ENCODE data around the gene GEMIN7. TPM values are rescaled to one million over a fixed set of nuclear protein-coding genes. Genes with fewer than 3 reads are reported as not detected.

Gene GEMIN7
- total RNA-seq, 6 experiments from 2014 or later = 10.9 to 27.5 (median 14.0) TPM

DNA sequence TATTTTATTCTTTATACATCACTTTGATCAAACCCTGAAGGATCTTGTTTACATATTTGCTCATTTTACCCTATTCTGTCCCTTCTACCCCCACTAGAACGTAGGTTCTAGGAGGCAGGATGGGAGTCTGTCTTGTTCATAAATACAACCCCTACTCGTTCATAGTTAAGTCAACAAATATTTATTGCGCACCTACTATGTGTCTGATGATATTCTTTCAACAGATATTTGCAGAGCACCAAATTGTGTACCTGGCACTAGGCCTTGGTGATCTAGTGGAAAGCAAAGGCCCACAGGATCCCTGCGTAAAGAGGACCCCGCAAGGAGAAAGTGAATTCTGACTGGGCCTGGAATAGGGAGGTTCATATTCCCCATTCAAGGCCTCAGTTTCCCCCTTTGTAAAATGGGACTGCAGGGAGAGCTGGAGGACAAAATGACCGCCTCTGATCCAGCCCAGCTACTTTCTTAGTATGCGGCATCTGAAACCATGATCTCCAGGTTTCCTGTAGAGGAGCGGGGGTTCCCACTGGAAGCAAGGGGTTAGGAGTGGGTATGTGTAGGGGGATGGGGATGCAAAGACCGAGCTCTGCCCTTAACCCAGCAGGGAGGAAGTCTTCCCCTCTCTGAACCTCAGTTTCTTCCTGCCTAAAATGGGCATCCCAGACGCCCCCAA lies 534 bp upstream of the GEMIN7 start:
- H3K4me3 ChIP-seq = peak overlapping the region; percentile 66 to 95 (median 86)
- 56% methylated on average over 8 of the region's 10 CpGs for WGBS (ENCODE audit: insufficient coverage, low coverage, low lambda C conversion rate, missing lambda C conversion rate)
- no peak for DNase-seq
- no peak for TF ChIP-seq POLR2A (IDR thresholded peaks at IDR 0.05)
- TF ChIP-seq, protein P1, sequence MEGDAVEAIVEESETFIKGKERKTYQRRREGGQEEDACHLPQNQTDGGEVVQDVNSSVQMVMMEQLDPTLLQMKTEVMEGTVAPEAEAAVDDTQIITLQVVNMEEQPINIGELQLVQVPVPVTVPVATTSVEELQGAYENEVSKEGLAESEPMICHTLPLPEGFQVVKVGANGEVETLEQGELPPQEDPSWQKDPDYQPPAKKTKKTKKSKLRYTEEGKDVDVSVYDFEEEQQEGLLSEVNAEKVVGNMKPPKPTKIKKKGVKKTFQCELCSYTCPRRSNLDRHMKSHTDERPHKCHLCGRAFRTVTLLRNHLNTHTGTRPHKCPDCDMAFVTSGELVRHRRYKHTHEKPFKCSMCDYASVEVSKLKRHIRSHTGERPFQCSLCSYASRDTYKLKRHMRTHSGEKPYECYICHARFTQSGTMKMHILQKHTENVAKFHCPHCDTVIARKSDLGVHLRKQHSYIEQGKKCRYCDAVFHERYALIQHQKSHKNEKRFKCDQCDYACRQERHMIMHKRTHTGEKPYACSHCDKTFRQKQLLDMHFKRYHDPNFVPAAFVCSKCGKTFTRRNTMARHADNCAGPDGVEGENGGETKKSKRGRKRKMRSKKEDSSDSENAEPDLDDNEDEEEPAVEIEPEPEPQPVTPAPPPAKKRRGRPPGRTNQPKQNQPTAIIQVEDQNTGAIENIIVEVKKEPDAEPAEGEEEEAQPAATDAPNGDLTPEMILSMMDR (IDR thresholded peaks at IDR 0.05) = no peak
- H3K27me3 ChIP-seq = no peaks in the 10 kb centered on the region
- no peaks in the 10 kb centered on the region for H3K9me3 ChIP-seq
- ATAC-seq = no peak
- peak overlapping the region in 1 of 3 donors; percentile 54 for H3K27ac ChIP-seq
- intact Hi-C loops (cut with DNase I) = no loop called here
- no peaks in the 10 kb centered on the region for H3K36me3 ChIP-seq
- peaks cover 0 to 29% (median 5%) of the 10 kb centered on the region in 4 donors for H3K4me1 ChIP-seq

DNA sequence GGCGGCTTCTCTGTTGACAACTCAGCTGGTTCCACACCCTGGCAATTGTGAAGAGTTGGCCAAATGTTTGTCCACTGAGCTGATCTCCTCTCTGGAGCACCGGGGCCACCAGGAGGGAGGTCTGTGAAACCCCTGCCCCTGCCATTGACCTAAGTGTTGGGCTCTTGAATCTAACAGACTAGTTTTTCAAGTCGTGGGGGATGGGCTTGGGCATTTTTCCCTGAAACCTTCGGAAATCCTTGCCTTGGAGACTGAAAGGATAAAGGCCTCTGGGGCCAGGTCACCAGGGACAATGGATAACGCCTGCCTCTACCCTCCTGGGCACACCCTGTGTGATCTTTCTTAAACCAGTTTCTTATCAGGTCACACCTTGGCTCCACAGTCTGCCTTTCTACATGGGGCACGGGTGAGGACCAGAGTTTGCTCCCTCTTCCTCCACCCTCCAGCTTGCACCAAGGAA lies 881 bp downstream of the GEMIN7 start:
- H3K4me3 ChIP-seq = peak overlapping the region; percentile 66 to 95 (median 86)
- no peaks in the 10 kb centered on the region for H3K36me3 ChIP-seq
- no peaks in the 10 kb centered on the region for H3K9me3 ChIP-seq
- no peak for TF ChIP-seq POLR2A (IDR thresholded peaks at IDR 0.05)
- TF ChIP-seq, protein P1 (IDR thresholded peaks at IDR 0.05) = no peak
- peaks cover 0 to 29% (median 5%) of the 10 kb centered on the region in 4 donors for H3K4me1 ChIP-seq
- 5% methylated on average over 5 of the region's 6 CpGs for WGBS (ENCODE audit: insufficient coverage, low coverage, low lambda C conversion rate, missing lambda C conversion rate)
- H3K27ac ChIP-seq = peak overlapping the region in 1 of 3 donors; percentile 54
- ATAC-seq = no peak
- no peaks in the 10 kb centered on the region for H3K27me3 ChIP-seq
- intact Hi-C loops (cut with DNase I) = no loop called here
- no peak for DNase-seq

DNA sequence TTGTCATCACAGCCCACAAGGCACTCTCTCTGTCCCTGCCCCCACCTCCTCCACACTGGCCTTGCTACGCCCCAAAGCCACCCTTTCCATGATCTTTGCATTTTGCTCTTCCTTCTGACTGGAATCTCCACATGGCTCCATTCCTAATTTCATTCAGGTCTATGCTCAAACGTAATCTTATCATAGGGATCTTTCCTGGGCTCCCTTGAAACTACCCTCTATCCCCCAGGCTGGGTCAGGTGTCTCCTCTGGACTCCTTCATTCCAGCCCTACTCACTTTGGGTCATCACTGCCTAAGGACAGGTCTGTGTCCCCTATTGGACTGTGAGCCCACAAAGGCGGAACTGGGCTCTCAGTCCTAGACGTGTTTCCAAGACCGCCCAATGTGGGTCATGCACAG lies 3.1 kb downstream of the GEMIN7 start:
- no peak for ATAC-seq
- intact Hi-C loops (cut with DNase I) = no loop called here
- H3K4me1 ChIP-seq = peaks cover 0 to 17% (median 5%) of the 10 kb centered on the region in 4 donors

DNA sequence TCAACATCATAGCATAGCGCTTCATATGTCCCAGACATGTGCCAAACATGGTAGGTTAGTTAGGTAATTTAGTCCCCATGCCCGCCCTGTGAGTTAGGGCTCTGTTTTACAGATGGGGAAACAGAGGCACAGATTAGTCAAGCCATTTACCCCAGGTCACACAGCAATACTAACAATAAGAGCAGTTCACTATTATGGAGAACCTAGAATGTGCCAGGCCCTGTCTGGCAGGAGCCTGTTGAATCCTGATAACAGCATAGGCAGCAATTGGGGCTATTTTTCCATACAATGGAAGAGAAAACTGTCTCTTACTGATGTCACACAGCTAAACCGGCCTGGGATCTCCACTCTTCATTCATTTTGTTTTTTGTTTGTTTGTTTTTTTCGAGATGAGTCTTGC lies 7.4 kb downstream of the GEMIN7 start:
- H3K4me1 ChIP-seq = peaks cover 0 to 10% (median 0%) of the 10 kb centered on the region in 4 donors
- H3K36me3 ChIP-seq = peaks cover 0 to 4% (median 0%) of the 10 kb centered on the region in 4 donors
- DNase-seq = no peak
- no peaks in the 10 kb centered on the region for H3K27me3 ChIP-seq
- TF ChIP-seq, protein P1 (IDR thresholded peaks at IDR 0.05) = no peak
- TF ChIP-seq POLR2A (IDR thresholded peaks at IDR 0.05) = no peak
- intact Hi-C loops (cut with DNase I) = no loop called here
- H3K9me3 ChIP-seq = no peaks in the 10 kb centered on the region
- H3K27ac ChIP-seq = no peak overlapping the region
- WGBS (ENCODE audit: insufficient coverage, low coverage, low lambda C conversion rate, missing lambda C conversion rate) = 77% methylated on average over 3 of the region's 4 CpGs
- H3K4me3 ChIP-seq = no peak overlapping the region
- no peak for ATAC-seq

More for the DNA sequence above, 3.1 kb downstream of the GEMIN7 start:
- DNase-seq = no peak
- WGBS (ENCODE audit: insufficient coverage, low coverage, low lambda C conversion rate, missing lambda C conversion rate) = 86% methylated on average over 3 of the region's 5 CpGs
- H3K4me3 ChIP-seq = no peak overlapping the region
- no peak overlapping the region for H3K27ac ChIP-seq
- no peak for TF ChIP-seq POLR2A (IDR thresholded peaks at IDR 0.05)
- TF ChIP-seq, protein P1 (IDR thresholded peaks at IDR 0.05) = no peak
- no peaks in the 10 kb centered on the region for H3K27me3 ChIP-seq
- H3K9me3 ChIP-seq = no peaks in the 10 kb centered on the region
- H3K36me3 ChIP-seq = no peaks in the 10 kb centered on the region
